ENCODE results near the gene GPC3.

- no peak for TF ChIP-seq POLR2A (IDR thresholded peaks at IDR 0.05; ENCODE audit: low read depth, low read length)
- no peak for TF ChIP-seq FOS (IDR thresholded peaks at IDR 0.05; ENCODE audit: borderline replicate concordance, insufficient read depth, low read length)
- no peak for TF ChIP-seq CTCF (IDR thresholded peaks at IDR 0.05; ENCODE audit: extremely low read depth in 1 of 2, insufficient read depth in 1 of 2, low read depth in 1 of 2, low read length in 2 of 2)
- no peak for TF ChIP-seq JUN (IDR thresholded peaks at IDR 0.05; ENCODE audit: borderline replicate concordance, insufficient read depth, insufficient read length, low read depth)
- TF ChIP-seq MYC (IDR thresholded peaks at IDR 0.05; ENCODE audit: low read depth, low read length), result no peak
- TF ChIP-seq EZH2 (IDR thresholded peaks at IDR 0.05; ENCODE audit: borderline replicate concordance, low read depth, low read length, severe bottlenecking), result no peak
- no peak for TF ChIP-seq POLR2AphosphoS5 (IDR thresholded peaks at IDR 0.05; ENCODE audit: insufficient read depth, low read depth, low read length)
Observed at GRCh38 chrX:133789829-133790228, 195.6 kb downstream of the GPC3 start.
